Liver (tissue), 9 donors: ENCODE data around the gene SMOC2. TPM values are rescaled to one million over a fixed set of nuclear protein-coding genes. Genes with fewer than 3 reads are reported as not detected.

Experiments
- DNase-seq: peaks from one replicate; pipeline ENCODE4 v3.0.0-alpha.2; 2017; ENCODE audit warnings: low spot score
- H3K27ac ChIP-seq, 2 donors: one replicate each; pipeline ENCODE4 v1.7.0; 2013; ENCODE audit warnings: inconsistent platforms in 2 of 2, low read length in 2 of 2, control low read depth in 1 of 2, low read depth in 1 of 2, mild to moderate bottlenecking in 1 of 2
- H3K27me3 ChIP-seq, 4 donors: one replicate each; pipeline versions ENCODE4 v1.6.1 to v1.7.0; 2013; ENCODE audit warnings: low read length in 3 of 4, inconsistent platforms in 1 of 4, mild to moderate bottlenecking in 1 of 4, moderate library complexity in 1 of 4; ENCODE audit not compliant: control insufficient read depth in 4 of 4, insufficient read depth in 4 of 4
- H3K36me3 ChIP-seq, 4 donors: one replicate each; pipeline versions ENCODE4 v1.6.1 to v1.7.0; 2013; ENCODE audit warnings: low read length in 3 of 4, mild to moderate bottlenecking in 3 of 4, low read depth in 1 of 4, moderate library complexity in 1 of 4; ENCODE audit not compliant: control insufficient read depth in 4 of 4, insufficient read depth in 3 of 4
- H3K4me1 ChIP-seq, 4 donors: one replicate each; pipeline versions ENCODE4 v1.6.1 to v1.7.0; 2013; ENCODE audit warnings: low read length in 3 of 4, mild to moderate bottlenecking in 3 of 4, moderate library complexity in 1 of 4; ENCODE audit not compliant: control insufficient read depth in 4 of 4, insufficient read depth in 4 of 4
- H3K4me3 ChIP-seq, 3 donors: one replicate each; pipeline versions ENCODE4 v1.6.1 to v1.7.0; 2013; ENCODE audit warnings: low read length in 3 of 3, control low read depth in 1 of 3, low read depth in 1 of 3, mild to moderate bottlenecking in 1 of 3
- H3K9ac ChIP-seq, 2 donors: one replicate each; pipeline ENCODE4 v1.7.0; 2013; ENCODE audit warnings: low read length in 2 of 2, mild to moderate bottlenecking in 2 of 2, moderate library complexity in 2 of 2, control low read depth in 1 of 2, low read depth in 1 of 2
- H3K9me3 ChIP-seq, 4 donors: one replicate each; pipeline versions ENCODE4 v1.6.1 to v1.7.0; 2013; ENCODE audit warnings: low read length in 3 of 4; ENCODE audit not compliant: control insufficient read depth in 4 of 4
- ATF3 ChIP-seq: IDR thresholded peaks from 2 replicates; pipeline ENCODE4 v1.6.1; 2016; ENCODE audit warnings: antibody characterized with exemption
- CTCF ChIP-seq: fragments of 150-350 bp; IDR thresholded peaks from 2 replicates; pipeline ENCODE4 v1.5.1; 2017; ENCODE audit warnings: improper control_type of control experiment, low read depth, low read length; ENCODE audit not compliant: missing input control
- EGR1 ChIP-seq, 2 donors: IDR thresholded peaks; 2 replicates each; pipeline ENCODE4 v1.6.1; 2016 to 2018; ENCODE audit warnings: antibody characterized with exemption in 2 of 2, low read depth in 2 of 2
- FOXA1 ChIP-seq: IDR thresholded peaks from 2 replicates; pipeline ENCODE4 v1.6.1; 2016; ENCODE audit warnings: antibody characterized with exemption
- FOXA2 ChIP-seq: IDR thresholded peaks from 2 replicates; pipeline ENCODE4 v1.6.1; 2016; ENCODE audit warnings: antibody characterized with exemption
- GABPA ChIP-seq, 2 donors: IDR thresholded peaks in 1 of 2; conservative IDR thresholded peaks in 1 of 2; 2 replicates each; pipeline ENCODE4 v1.6.1; 2016; ENCODE audit warnings: antibody characterized with exemption in 2 of 2, mild to moderate bottlenecking in 1 of 2, moderate library complexity in 1 of 2
- HNF4A ChIP-seq, 2 donors: conservative IDR thresholded peaks; 2 replicates each; pipeline ENCODE4 v1.6.1; 2016; ENCODE audit warnings: antibody characterized with exemption in 2 of 2, mild to moderate bottlenecking in 2 of 2
- HNF4G ChIP-seq: IDR thresholded peaks from 2 replicates; pipeline ENCODE4 v1.6.1; 2016; ENCODE audit warnings: antibody characterized with exemption
- JUND ChIP-seq, 2 donors: IDR thresholded peaks; 2 replicates each; pipeline ENCODE4 v1.6.1; 2016; ENCODE audit warnings: antibody characterized with exemption in 2 of 2
- MAX ChIP-seq: IDR thresholded peaks from 2 replicates; pipeline ENCODE4 v1.6.1; 2016; ENCODE audit warnings: antibody characterized with exemption
- NR2F2 ChIP-seq: IDR thresholded peaks from 2 replicates; pipeline ENCODE4 v1.6.1; 2016; ENCODE audit warnings: antibody characterized with exemption
- RAD21 ChIP-seq, 2 donors: IDR thresholded peaks; 2 replicates each; pipeline ENCODE4 v1.6.1; 2016; ENCODE audit warnings: antibody characterized with exemption in 2 of 2, mild to moderate bottlenecking in 2 of 2
- REST ChIP-seq: IDR thresholded peaks from 2 replicates; pipeline ENCODE4 v1.6.1; 2016; ENCODE audit warnings: antibody characterized with exemption, mild to moderate bottlenecking
- RXRA ChIP-seq, 2 donors: IDR thresholded peaks; 2 replicates each; pipeline ENCODE4 v1.6.1; 2017 to 2018; ENCODE audit warnings: antibody characterized with exemption in 2 of 2, mild to moderate bottlenecking in 1 of 2
- SP1 ChIP-seq: IDR thresholded peaks from 2 replicates; pipeline ENCODE4 v1.6.1; 2018; ENCODE audit warnings: antibody characterized with exemption, mild to moderate bottlenecking
- TAF1 ChIP-seq: conservative IDR thresholded peaks from 2 replicates; pipeline ENCODE4 v1.6.1; 2016; ENCODE audit warnings: antibody characterized with exemption, mild to moderate bottlenecking
- YY1 ChIP-seq: IDR thresholded peaks from 2 replicates; pipeline ENCODE4 v1.6.1; 2016; ENCODE audit warnings: antibody characterized with exemption, mild to moderate bottlenecking
- ZBTB33 ChIP-seq: IDR thresholded peaks from 2 replicates; pipeline ENCODE4 v1.6.1; 2016; ENCODE audit warnings: antibody characterized with exemption
- WGBS: extraction: QIAGEN DNeasy Blood & Tissue Kit; methylation state at CpG from one replicate; pipeline ENCODE4 v1.1.7; 2013; 5-methylcytosine and 5-hydroxymethylcytosine counted together
- polyA plus RNA-seq, 2 donors: library from polyadenylated mRNA; stranded (reverse) in 1 of 2; unstranded in 1 of 2; fragments of 200-250 nt in 1 of 2; fragments of >200 nt in 1 of 2; fragmentation: Nextera tagmentation in 1 of 2; extraction: Ambion mirVana in 1 of 2; gene quantifications; one replicate each; pipeline versions ENCODE4 v1.2.1 to v1.2.3, GENCODE V29; 2013 to 2015
- total RNA-seq, 2 donors: library from RNA; depleted of rRNA; stranded (reverse); fragments of >200 nt; gene quantifications; one replicate each; pipeline ENCODE4 v1.2.3, GENCODE V29; 2014
- donor health status: healthy.
- donor health status: healthy.
- donor health status: healthy.
- donor health status: healthy.
- donor health status: healthy.

Gene SMOC2
- total and polyA plus RNA-seq, 4 donors = 0.23 to 1.9 (median 1.1) TPM

GRCh38 chr6:168546730-168547129 lies 105.7 kb downstream of the SMOC2 start:
- H3K9me3 ChIP-seq = no peaks in the 10 kb centered on the region
- no peaks in the 10 kb centered on the region for H3K4me1 ChIP-seq
- H3K4me3 ChIP-seq = no peak overlapping the region
- WGBS = 92% methylated on average over 10 of the region's 10 CpGs
- H3K36me3 ChIP-seq = no peaks in the 10 kb centered on the region
- no peaks in the 10 kb centered on the region for H3K27me3 ChIP-seq
- TF ChIP-seq MAX (no peak), SP1 (no peak), JUND (IDR thresholded peaks at IDR 0.05) (no peak), RXRA (IDR thresholded peaks at IDR 0.05) (no peak), CTCF (no peak), GABPA (IDR thresholded peaks at IDR 0.05 in 1 of 2, conservative IDR thresholded peaks at IDR 0.05 in 1 of 2) (no peak), ATF3 (no peak), EGR1 (IDR thresholded peaks at IDR 0.05; ENCODE audit: low read depth in 2 of 2) (no peak), NR2F2 (no peak), FOXA2 (no peak), FOXA1 (no peak), TAF1 (no peak), HNF4G (no peak), RAD21 (IDR thresholded peaks at IDR 0.05) (no peak), REST (no peak), HNF4A (conservative IDR thresholded peaks at IDR 0.05) (no peak), ZBTB33 (no peak), YY1 (no peak)
- DNase-seq = no peak
- no peak overlapping the region for H3K9ac ChIP-seq
- no peak overlapping the region for H3K27ac ChIP-seq
